Effector memory CD4-positive, alpha-beta T cell (primary cell): ENCODE data around the gene SLC39A11.

Experiments
- DNase-seq, 3 donors: peaks; one replicate each; pipeline ENCODE4 v3.0.0-alpha.2; 2020
- H3K27ac ChIP-seq: 2 replicates; pipeline ENCODE4 v1.7.0; 2013; ENCODE audit warnings: mild to moderate bottlenecking, low read length, moderate library complexity; ENCODE audit not compliant: insufficient read depth, poor library complexity, severe bottlenecking
- H3K27me3 ChIP-seq: replicated peaks from 2 replicates; pipeline ENCODE4 v1.7.0; 2013; ENCODE audit warnings: mild to moderate bottlenecking, low read length; ENCODE audit not compliant: insufficient read depth, control insufficient read depth, poor library complexity, severe bottlenecking
- H3K36me3 ChIP-seq: 2 replicates; pipeline ENCODE4 v1.7.0; 2013; ENCODE audit warnings: mild to moderate bottlenecking, low read length, moderate library complexity; ENCODE audit not compliant: control insufficient read depth, insufficient read depth
- H3K4me1 ChIP-seq: 2 replicates; pipeline ENCODE4 v1.7.0; 2013; ENCODE audit warnings: low read length, mild to moderate bottlenecking; ENCODE audit not compliant: control insufficient read depth, insufficient read depth, poor library complexity, severe bottlenecking
- H3K4me3 ChIP-seq: 2 replicates; pipeline ENCODE4 v1.7.0; 2013; ENCODE audit warnings: low read length, low read depth, mild to moderate bottlenecking; ENCODE audit not compliant: insufficient read depth, poor library complexity, severe bottlenecking
- H3K9me3 ChIP-seq: 2 replicates; pipeline ENCODE4 v1.7.0; 2013; ENCODE audit warnings: mild to moderate bottlenecking, low read length, moderate library complexity; ENCODE audit not compliant: control insufficient read depth

The SLC39A11 gene

GRCh38 chr17:73050797-73051196, 41.7 kb downstream of the SLC39A11 start:
- H3K27me3 ChIP-seq: no peaks in the 10 kb centered on the region
- no peak overlapping the region for H3K4me3 ChIP-seq
- no peaks in the 10 kb centered on the region for H3K4me1 ChIP-seq
- no peaks in the 10 kb centered on the region for H3K36me3 ChIP-seq
- no peak overlapping the region for H3K27ac ChIP-seq
- no peaks in the 10 kb centered on the region for H3K9me3 ChIP-seq
- no peak for DNase-seq

DNA sequence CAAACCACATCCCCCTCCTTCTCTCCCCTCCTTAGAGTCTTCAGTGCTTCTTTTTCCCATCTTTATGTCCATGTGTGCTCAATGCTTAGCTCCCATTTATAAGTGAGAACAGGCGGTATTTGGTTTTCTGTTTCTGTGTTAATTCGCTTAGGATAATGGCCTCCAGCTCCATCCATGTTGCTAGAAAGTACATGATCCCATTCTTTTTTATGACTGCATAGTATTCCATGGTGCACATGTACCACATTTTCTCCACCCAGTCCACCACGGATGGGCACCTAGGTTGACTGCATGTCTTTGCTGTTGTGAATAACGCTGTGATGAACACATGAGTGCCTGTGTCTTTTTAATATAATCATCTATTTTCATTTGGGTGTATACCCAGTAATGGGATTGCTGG, 44.3 kb downstream of the SLC39A11 start:
- Histone ChIP-seq H3K4me1 (no peaks in the 10 kb centered on the region), H3K4me3 (no peak overlapping the region), H3K27me3 (no peaks in the 10 kb centered on the region), H3K9me3 (no peaks in the 10 kb centered on the region), H3K27ac (no peak overlapping the region), H3K36me3 (no peaks in the 10 kb centered on the region)
- no peak for DNase-seq

GRCh38 chr17:73045724-73046123, 46.8 kb downstream of the SLC39A11 start:
- no peak overlapping the region for H3K4me3 ChIP-seq
- no peaks in the 10 kb centered on the region for H3K36me3 ChIP-seq
- no peak for DNase-seq
- H3K4me1 ChIP-seq: no peaks in the 10 kb centered on the region
- no peaks in the 10 kb centered on the region for H3K27me3 ChIP-seq
- no peaks in the 10 kb centered on the region for H3K9me3 ChIP-seq
- H3K27ac ChIP-seq: no peak overlapping the region

GRCh38 chr17:73043686-73044581, 48.6 kb downstream of the SLC39A11 start:
- no peak overlapping the region for H3K4me3 ChIP-seq

GRCh38 chr17:73042809-73043685, 49.4 kb downstream of the SLC39A11 start:
- H3K4me3 ChIP-seq: no peak overlapping the region

More at GRCh38 chr17:73043686-73044581, 48.6 kb downstream of the SLC39A11 start:
- Histone ChIP-seq H3K9me3 (no peaks in the 10 kb centered on the region), H3K27ac (no peak overlapping the region), H3K4me1 (no peaks in the 10 kb centered on the region), H3K27me3 (no peaks in the 10 kb centered on the region), H3K36me3 (no peaks in the 10 kb centered on the region)
- no peak for DNase-seq

DNA sequence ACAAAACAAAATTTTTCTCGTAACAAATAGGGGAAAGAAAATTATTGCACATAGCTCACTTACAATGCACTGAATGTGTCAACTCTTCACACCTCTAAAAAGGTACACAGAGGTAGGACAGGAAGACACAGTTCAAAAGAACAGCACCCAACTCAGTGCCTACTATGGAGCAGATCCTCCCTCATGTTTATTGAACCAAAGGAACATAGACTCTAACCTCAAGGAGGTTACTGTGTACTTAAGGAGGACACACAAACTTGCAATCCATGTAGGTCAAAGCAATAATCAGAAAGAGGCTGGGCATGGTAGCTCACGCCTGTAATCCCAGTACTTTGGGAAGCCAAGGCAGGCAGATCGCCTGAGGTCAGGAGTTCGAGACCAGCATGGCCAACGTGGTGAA, 50.3 kb downstream of the SLC39A11 start:
- DNase-seq: no peak
- no peaks in the 10 kb centered on the region for H3K4me1 ChIP-seq
- H3K36me3 ChIP-seq: no peaks in the 10 kb centered on the region
- no peak overlapping the region for H3K27ac ChIP-seq
- H3K27me3 ChIP-seq: no peaks in the 10 kb centered on the region
- no peaks in the 10 kb centered on the region for H3K9me3 ChIP-seq
- H3K4me3 ChIP-seq: no peak overlapping the region

More at GRCh38 chr17:73042809-73043685, 49.4 kb downstream of the SLC39A11 start:
- Histone ChIP-seq H3K27me3 (no peaks in the 10 kb centered on the region), H3K9me3 (no peaks in the 10 kb centered on the region), H3K36me3 (no peaks in the 10 kb centered on the region), H3K4me1 (no peaks in the 10 kb centered on the region), H3K27ac (no peak overlapping the region)
- DNase-seq: no peak

- H3K27ac ChIP-seq: no peak overlapping the region
- H3K4me1 ChIP-seq: no peaks in the 10 kb centered on the region
- no peaks in the 10 kb centered on the region for H3K27me3 ChIP-seq
- no peak for DNase-seq
- H3K9me3 ChIP-seq: no peaks in the 10 kb centered on the region
- H3K4me3 ChIP-seq: no peak overlapping the region
- no peaks in the 10 kb centered on the region for H3K36me3 ChIP-seq
Measured at GRCh38 chr17:73039282-73039681, 53.2 kb downstream of the SLC39A11 start.

GRCh38 chr17:73031472-73031871, 61.0 kb downstream of the SLC39A11 start:
- no peak for DNase-seq
- no peaks in the 10 kb centered on the region for H3K27me3 ChIP-seq
- H3K4me1 ChIP-seq: no peaks in the 10 kb centered on the region
- no peak overlapping the region for H3K4me3 ChIP-seq
- no peak overlapping the region for H3K27ac ChIP-seq
- H3K9me3 ChIP-seq: no peaks in the 10 kb centered on the region
- peaks cover 6% of the 10 kb centered on the region for H3K36me3 ChIP-seq

- Histone ChIP-seq H3K4me3 (no peak overlapping the region), H3K36me3 (peaks cover 6% of the 10 kb centered on the region), H3K9me3 (no peaks in the 10 kb centered on the region), H3K27ac (no peak overlapping the region), H3K27me3 (no peaks in the 10 kb centered on the region), H3K4me1 (no peaks in the 10 kb centered on the region)
- no peak for DNase-seq
Measured at GRCh38 chr17:73030995-73031394, 61.5 kb downstream of the SLC39A11 start.

- Histone ChIP-seq H3K4me1 (no peaks in the 10 kb centered on the region), H3K36me3 (peaks cover 6% of the 10 kb centered on the region), H3K27me3 (no peaks in the 10 kb centered on the region), H3K27ac (no peak overlapping the region), H3K4me3 (no peak overlapping the region), H3K9me3 (no peaks in the 10 kb centered on the region)
- DNase-seq: no peak
Measured at GRCh38 chr17:73030501-73030921, 62.0 kb downstream of the SLC39A11 start.
